ENCODE results near the gene PPP1R18.

The PPP1R18 gene

DNA sequence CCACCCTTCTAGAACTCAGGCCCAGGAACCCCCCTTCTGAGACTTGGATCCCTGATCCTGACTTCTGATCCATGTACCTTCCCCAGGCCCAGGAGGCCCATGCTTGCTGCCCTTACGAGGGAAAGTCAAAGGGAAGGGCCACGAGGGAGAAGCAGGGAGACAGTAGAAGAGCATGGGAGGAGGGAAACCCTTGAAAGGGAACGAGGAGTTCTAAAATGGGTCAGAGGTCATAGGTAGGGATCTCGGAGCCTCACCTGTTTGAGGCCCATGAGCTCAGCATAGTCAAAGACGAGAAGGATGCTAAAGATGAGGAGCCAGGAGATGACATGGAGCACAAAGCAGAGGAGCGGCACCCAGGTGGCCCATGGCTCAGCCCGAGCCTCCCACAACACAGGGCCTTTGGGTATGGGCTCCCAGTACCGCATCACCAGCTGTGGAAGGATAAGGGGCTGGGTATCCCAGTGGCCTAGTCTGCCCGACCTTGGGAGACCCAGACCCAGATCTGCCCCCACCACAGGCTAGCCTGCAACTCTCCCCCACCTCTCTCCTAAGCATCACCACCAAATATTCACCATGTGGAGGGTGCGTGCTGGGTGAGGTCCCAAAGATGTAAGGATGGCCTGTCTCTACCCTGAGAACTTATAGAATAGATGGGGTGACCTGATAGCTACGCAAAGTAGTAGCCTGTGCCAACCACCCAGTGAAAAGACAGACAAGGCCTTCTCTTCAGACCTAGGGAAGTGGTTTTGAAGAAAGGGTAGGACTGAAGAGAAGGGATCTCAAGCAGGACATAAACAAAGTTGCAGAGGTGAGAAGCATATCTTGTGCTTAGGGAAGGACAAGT, 2.8 kb upstream of the PPP1R18 start:
- no peak for DNase-seq (ENCODE audit: low read depth)

- DNase-seq (ENCODE audit: low read depth) = no peak
These were observed 2.1 kb upstream of the PPP1R18 start for GRCh38 chr6:30688569-30688968.

DNA sequence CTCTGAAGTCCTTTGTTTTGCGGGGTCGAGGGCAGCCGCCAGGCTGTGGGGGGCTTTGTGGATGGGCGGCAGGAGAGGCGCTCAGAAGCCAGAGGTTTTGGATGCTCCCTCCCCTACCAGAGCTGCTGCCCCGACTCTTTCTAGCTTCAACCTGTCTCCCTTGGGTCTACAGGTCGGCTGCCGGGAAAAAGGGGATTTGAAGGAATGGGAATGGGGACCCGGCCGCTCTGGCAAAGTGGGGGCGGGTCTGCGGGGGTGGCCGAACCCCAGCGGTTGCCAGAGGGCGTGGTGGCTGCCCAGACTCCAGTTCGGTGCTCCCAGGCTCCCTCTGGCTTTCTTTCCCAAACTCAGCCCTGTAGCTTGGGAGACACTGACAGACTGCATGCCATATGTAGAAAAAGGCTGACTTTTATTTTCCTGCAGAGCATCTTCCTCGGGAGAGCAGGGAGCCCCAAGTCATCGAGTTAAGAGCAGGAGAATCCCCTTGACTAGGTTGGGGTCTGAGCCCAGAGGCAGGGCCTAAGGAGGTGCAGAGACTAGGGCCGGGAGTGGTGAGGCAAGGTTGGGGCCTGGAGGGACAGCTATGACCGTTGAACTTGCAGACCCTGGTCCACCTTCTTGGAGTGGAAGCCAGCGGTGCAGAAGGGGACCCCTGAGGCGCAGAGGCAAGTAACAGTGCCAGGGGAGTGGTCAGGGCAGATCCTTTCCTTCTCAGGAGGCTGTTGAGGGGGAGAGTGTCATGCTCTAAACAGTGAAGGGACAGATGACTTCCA, 1.4 kb upstream of the PPP1R18 start:
- no peak for DNase-seq (ENCODE audit: low read depth)

DNA sequence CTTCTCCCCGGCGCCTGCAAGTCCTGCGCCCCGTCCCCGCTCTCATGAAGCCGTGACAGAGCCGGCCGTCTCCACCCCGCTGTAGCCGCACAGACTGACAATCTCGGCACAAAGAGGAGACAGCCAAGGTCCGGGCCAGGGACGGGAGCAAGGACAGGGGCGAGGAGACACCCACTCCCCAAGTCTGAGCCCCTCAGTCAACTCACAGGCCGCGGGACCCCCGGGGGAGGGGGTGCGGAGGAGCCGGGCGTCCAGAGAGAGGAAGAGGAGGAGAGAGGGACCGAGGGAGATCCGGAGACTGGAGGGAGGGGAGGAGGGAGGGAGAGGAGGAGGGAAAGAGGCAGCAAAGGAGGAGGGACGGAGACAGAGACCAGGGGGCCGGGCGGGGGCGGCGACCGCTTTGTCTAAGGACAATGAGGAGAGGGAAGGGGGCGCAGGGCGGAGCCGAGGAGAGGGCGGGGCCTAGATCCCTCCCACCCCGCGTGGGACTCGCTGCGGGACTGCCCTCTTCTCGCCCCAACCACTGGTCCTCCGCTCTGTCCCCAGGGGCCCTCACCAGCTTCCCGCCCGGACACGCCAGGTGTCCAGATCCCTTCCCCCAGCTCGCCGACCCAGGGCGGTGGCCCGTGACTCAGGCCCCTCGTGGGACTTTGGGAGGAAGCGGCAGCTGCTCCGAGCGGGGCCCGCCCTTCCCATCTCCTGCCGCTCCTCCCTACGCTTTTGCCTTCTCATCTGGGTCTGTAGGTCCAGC, 638 bp upstream of the PPP1R18 start:
- DNase-seq (ENCODE audit: low read depth) = peak; percentile 79

- no peak for DNase-seq (ENCODE audit: low read depth)
These were observed 1.1 kb downstream of the PPP1R18 start for GRCh38 chr6:30685157-30686008.

GRCh38 chr6:30684386-30685156, 1.9 kb downstream of the PPP1R18 start:
- DNase-seq (ENCODE audit: low read depth) = no peak

DNA sequence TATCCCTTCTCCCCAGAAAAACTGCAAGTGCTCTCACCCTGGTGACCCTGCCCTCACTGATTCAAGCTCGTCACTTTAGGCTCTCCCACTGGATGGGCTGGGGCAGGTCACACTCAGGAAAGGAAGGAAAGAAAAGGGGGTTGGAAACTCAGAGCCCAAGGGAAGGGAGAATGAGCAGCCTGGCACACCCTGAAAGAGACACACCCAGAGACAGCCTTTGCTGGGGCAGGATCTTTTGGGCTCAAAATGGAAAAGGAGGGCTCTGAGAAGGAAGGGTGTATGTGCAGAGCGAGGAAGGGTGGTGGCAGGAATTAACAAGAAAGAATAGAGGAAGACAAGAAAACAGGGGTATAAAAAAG, 2.5 kb downstream of the PPP1R18 start:
- no peak for DNase-seq (ENCODE audit: low read depth)

GRCh38 chr6:30683183-30683979, 3.1 kb downstream of the PPP1R18 start:
- no peak for DNase-seq (ENCODE audit: low read depth)

DNA sequence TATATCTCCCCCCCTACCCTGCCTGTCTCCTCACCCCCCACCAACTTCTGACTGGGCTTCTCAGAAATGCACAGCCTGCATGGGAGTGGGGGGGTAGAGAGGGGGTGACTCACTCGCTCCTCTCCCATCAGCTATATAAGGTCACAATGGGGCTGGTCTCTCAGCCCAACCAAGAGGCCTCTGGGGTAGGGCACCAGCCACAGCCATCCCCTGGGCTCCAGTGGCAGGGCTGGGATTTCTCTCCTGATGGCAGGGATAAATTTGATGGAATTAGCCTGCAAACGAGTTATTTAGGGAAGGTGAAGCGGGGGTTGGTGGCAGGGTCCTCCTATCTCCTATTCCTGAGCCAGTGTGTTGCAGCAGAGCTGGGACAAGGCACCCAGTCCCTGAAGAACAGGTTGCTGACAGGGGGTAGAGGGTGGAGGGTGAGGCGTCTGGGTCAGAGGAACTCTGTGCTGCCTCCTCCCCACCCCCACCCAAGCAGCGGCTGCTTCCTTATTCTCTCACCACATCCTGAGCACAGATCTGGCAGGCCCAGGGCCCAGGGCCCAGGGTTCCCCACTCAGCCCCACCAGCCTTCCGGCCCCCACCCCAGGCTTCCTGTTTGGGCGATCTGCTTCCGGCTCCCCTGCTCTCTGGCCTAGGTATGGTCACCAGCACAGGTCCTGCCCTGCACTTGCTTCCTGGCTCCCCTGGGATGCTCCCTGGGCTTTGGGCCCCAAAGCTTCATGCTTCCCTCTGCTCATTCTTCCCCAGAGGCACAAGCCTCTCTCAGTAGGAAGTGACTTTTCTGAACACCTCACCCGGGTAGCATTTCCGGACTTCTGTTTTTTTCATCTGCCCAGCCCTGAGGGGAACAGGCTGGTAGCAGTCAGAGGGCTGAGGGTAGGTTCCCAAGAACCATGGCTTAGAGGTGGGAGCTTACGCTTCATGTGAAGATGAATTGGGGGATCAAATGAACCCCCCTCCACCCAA, 4.0 kb downstream of the PPP1R18 start:
- DNase-seq (ENCODE audit: low read depth) = peak; percentile 80

DNA sequence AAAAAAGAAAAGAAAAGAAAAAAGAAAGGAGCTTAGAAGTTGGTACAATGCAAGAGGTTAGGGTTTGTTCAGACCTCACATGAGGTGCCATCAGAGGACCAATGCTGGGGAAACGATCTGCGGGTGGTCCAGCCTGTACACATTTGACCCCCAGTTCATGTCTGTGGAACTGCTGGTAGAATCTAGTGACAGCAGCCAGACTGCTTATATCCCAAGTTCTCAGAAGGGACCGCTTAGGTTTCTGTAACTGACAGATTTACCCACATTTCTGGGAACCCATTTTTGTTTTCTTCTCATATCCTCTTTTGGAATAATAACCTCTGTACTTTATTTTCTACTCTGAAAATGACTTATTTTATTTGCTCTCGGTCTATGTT, 4.7 kb downstream of the PPP1R18 start:
- DNase-seq (ENCODE audit: low read depth) = no peak

- no peak for DNase-seq (ENCODE audit: low read depth)
These were observed 6.5 kb downstream of the PPP1R18 start for GRCh38 chr6:30679765-30680535.

- DNase-seq (ENCODE audit: low read depth) = no peak
These were observed 7.3 kb downstream of the PPP1R18 start for GRCh38 chr6:30678964-30679726.

DNA sequence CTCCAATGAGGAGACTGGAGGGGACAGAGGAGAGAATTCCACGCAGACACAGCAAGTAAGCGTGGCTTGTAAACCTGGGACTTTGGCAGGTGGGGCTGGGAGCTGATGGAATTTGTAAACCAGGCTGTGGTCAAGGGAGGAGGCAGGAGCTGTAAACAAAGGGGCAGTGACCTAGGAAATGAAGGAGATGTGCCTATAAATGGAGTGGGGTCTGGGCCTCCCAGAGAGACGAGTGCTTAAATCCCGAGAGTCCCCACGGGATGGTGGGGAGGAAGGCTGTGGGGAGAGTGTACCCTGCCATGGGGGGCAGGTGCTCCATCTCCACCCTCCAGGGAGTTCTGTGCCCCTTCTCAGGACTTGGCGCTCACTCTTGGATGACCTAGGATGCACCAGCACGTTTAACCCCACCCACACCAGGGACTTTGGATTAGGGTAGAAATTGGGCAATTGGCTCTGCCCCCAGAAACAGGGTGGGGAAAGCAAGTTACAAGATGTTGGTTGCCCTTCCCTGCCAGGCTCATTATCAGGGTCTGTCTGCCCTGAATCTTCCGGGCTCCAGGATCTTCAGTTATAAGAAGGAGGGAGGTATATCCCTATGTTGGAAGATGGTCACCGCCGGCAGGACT, 9.7 kb downstream of the PPP1R18 start:
- DNase-seq (ENCODE audit: low read depth) = no peak

DNA sequence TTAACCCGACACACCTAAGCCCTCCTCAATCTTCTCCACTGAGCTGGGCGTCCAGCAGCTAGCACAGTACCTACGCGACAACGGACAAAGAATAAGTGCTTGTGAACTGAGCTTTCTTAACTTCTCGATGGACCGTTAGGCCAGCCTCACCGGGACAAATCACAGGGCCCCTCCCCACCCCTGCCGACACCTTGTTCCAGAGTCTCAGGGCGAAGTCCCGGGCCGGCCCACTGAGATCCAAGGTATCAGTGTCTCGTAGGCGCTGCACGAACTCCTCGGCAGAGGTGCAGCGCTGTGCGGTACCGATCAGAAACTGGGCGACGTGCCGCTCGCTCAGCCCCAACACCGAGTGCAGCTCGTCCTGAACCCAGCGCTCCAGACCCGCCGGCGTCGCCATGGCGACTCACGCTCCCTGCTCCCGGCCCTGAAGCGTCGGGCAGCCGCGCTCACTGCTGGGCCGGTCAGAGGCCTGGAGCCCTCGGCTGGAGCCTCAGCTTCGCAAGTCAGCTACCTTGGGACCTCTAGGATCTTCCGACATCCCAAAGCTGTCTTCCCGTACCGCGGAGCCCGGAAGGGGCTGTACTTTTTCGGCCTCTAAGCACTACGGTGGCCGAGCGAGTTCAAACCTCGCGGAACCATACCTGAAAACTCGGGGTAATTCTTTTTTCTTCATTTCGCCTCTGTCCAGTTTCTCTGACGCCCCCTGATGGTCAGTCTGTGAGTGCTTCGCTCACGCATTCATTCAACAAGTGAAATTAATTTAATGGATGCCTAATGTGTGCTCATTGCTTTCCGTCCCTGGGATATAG, 13.8 kb downstream of the PPP1R18 start, which contains the start of gene DHX16:
TSS of gene DHX16 (minus strand) at position 562 of the 809 bp plus-strand sequence. CDS start at position 397, 165 bp downstream.
- DNase-seq (ENCODE audit: low read depth) = peak; percentile 92

GRCh38 chr6:30670760-30671527, 15.5 kb downstream of the PPP1R18 start:
- no peak for DNase-seq (ENCODE audit: low read depth)
